NCI-H1092 treated with DMSO at 0.1 percent for 48 hours (cell line): ENCODE measurements around the gene HOXA3.

Experiments used
- DNase-seq: peaks from one replicate; lab custom pipeline; 2025; lab: John Stamatoyannopoulos, UW

HOXA3 gene

DNA sequence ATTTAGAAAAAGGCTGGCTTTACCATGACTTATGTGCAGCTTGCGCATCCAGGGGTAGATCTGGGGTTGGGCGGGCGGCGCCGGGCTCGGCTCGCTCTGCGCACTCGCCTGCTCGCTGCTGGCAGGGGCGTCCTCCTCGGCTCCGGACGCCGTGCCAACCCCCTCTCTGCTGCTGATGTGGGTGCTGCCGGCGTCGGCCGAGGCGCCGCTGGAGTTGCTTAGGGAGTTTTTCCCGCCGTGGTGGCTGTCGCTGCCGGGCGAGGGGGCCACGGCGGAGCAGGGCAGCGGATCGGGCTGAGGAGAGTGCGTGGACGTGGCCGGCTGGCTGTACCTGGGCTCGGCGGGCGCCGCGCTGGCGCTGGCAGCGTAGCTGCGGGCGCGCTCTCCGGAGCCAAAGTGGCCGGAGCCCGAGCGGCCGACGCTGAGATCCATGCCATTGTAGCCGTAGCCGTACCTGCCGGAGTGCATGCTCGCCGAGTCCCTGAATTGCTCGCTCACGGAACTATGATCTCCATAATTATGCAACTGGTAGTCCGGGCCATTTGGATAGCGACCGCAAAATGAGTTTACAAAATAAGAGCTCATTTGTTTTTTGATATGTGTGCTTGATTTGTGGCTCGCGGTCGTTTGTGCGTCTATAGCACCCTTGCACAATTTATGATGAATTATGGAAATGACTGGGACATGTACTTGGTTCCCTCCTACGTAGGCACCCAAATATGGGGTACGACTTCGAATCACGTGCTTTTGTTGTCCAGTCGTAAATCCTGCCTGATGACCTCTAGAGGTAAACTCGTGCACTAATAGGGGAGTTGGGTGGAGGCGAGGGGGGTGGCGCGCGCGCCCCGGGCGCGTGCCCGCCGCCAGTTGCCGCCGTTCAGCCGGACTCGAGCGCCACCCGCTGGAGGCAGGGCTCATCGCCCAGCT lies 9.1 kb downstream of the HOXA3 start, which contains the start of gene HOXA5:
Gene HOXA5, minus strand, starts transcription at position 659 of the 927 bp plus-strand sequence. Its CDS starts 74 bp downstream, at position 585.
- DNase-seq = peak; percentile 90

DNA sequence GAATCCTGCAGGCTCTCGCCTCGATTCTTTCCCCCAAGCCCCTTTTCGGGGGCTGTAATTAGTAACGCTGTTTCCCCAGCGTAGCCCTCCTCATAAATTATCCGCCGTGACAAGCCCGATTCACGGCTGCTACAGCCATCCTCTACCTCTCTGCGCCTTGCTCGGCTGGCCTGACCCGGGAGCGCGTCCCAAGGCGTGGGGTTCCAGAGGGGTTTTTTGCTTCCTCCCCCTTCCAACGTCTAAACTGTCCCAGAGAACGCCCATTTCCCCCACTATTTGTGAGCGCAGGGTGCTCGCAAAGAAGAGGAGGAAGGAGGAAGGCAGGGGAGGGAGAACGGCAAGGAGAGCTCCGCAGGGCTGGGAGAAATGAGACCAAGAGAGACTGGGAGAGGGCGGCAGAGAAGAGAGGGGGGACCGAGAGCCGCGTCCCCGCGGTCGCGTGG lies 9.8 kb downstream of the HOXA3 start:
- no peak for DNase-seq

DNA sequence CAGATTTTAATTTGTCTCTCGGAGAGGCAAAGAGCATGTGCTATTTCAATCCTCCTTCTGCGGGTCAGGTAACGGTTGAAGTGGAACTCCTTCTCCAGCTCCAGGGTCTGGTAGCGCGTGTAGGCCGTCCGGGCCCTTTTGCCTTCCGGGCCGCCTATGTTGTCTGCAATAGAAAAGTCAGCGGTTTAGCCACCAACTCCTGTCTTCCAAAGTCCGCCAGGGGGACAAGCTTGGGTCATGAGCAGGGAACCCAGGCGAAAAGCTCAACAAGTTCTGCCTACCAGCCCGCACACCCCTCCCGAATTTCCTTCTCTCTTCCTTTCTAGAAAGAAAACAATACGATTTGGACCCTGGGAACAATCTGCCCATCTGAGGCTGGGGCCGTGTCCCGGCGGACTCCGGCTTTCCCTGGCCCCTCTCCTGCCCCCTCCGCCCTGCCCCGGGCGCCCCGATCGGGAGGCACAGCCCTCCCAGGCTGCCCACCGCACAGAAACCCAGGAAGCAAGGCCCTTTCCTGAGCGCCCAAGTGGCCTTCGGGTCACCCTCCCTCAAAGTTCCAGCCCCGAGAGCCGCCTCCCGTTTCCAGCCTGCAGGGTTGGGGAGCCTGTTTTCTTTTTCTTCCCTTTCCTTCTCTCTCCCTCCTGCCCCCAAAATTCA lies 10.3 kb downstream of the HOXA3 start:
- no peak for DNase-seq

DNA sequence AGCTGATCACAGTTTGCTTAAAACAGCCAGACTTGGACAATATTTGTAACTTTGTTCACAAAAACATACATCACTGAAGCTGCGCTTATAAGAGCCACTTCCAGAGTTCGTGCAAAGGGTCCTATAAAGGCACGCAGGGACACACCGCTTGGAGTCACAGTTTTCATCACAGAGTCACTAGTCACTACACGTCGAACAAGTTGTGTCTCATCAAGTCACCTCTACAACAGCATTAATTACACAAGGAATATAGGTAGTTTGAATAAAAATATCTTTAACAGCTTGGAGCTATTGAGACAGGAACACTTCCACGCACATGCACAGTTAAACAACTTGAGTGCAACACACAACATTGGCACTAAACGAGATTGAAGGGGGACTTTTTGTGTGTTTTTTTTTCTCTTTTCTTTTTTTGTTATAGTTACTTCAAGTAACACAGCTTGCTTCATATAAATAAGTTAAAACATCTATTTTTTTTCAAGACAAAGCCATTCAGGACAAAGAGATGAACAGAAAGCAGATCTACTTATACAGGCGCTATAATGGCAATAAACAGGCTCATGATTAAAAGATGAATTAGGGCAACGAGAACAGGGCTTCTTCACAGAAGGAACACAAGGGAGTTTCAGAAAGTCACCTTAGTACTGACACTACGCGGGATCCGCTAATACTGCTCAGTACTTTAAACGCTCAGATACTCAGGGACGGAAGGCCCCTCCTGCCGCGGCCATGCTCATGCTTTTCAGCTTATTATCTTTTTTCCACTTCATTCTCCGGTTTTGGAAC lies 11.1 kb downstream of the HOXA3 start:
- no peak for DNase-seq

DNA sequence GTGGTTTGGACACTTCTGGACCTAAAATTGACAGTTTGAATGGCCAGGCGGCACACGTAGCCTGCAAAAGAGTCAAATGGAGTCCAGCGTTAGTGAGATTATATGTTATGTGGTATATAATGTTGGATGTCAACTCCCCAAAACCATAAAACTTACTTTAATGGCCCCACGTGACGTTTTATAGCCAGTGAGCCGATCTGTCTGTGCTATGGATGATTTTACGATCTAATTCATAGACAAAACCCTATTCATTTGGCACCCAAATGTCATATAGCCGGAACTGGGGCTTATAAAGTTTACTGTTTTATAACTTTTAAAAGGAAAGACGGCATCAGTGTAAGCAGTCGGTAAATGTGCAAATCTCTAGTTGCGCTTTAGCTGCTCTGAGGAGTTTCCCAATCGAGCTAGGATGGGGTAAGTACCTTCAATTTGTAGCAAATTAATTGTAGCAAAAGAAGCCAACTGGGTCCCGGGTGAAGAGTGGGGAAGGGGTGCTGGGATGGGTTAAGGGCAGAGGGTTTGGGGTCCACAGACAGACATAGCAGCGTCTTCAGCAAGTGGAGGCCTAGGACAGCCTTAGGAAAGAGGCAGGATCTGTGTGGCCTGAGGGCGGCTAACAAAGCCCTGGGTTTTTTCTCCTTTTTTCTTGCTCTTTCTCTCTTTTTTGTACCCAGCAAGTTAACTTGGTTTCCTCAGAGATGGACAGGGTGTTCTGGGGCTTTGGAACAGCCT lies 12.1 kb downstream of the HOXA3 start:
- no peak for DNase-seq

DNA sequence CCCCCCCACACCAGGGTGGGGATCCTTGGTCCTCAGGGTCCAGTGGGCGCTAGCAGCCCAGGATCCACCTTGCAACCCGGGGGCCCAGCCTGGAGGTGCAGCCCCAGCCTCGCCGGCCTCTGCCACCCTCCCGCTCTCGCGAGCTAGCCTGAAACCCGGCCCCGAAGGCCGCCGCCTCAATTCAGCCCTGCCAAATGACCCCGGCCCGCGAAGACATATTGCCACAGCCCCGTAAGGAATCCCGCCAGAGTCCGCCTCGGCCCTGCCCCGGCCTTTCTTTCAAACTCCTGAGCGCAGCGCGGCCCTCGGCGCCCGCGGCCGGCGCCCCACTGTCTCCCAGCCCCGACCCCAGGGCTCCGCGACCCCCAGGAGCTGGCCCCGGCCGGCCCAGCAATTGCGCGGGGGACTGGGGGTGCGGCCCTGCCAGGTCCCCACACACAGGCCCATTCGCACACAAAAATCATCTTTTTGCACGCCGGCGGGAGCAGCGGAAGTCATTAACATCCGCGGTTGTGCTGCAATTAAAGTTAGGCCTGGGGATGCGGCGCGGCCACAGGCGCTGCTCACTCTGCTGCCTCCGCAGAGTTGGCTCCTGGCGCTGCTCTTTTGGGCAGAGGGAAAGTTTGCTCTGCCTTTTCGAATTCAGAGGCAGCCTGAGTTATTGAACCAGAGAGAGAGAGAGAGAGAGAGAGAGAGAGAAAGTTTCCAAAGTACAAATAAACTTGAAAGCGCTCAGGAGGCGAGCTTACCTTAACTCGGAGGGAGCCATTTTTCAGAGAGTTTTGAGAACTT lies 12.9 kb downstream of the HOXA3 start:
- DNase-seq = no peak

DNA sequence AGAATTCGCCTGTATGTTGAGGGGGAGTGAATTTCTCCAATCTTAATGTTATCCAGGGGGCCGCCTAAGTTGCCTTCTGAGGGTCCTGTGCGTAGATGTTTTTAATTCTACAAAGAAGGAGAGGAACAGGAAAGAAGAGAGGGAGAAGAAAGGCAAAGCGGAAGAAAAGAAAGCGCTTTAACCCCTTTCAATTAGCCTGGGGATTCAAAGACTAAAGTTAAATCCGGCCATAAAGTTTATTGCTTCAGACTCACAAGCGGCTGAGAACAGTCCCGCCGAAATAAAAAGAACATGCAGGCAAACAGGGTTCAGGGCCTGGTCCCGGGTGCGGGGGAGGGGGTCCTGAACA lies 13.4 kb downstream of the HOXA3 start:
- no peak for DNase-seq

DNA sequence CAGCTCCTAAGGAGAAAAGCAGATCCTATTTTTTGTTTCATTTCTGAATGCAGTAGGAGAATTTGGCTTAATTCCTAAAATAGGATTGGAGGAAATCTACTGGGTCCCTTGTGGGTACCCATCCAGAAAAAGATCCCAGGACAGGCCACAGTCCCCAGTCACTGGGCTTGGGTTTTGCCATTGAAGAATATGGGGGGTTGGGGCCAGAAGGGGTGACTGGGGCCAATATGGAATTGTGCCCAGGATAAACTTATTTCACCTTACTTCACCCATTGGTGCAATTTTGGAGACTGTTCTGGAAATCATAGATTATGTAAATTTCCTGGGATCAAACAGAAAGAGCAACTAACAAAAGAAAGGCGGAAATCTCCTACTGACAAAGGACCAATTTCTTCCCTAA lies 13.9 kb downstream of the HOXA3 start:
- DNase-seq = no peak

DNA sequence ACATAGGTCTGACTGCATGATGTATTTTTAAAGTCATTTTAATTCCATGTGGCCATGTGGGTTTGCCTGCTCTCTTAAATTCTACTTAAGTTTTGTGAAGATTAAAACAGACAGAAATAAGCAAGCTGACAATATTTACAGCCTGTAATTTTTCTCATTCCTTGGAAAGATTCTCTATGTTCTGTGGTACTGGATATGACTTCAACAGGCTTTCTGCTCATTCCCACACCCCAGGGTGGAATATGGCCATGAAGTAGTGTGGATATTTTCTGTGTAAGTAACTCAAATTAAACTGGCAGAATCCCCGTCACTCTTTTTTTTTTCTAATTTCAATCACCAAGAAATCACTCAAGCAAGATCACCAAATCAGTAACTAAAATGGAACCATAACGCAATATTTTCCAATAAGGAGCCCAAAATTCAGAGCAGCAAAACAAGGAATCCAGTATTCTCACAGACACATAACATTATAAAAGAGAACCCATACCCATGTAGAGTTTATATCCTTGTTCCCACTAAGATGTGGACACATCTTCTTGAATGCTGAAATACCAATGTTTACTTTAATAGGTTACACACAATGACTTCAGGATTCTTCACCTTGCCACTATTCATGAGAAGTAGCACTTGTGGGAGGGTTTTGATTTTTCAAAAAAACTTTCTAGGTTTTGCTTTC lies 14.6 kb downstream of the HOXA3 start:
- no peak for DNase-seq

DNA sequence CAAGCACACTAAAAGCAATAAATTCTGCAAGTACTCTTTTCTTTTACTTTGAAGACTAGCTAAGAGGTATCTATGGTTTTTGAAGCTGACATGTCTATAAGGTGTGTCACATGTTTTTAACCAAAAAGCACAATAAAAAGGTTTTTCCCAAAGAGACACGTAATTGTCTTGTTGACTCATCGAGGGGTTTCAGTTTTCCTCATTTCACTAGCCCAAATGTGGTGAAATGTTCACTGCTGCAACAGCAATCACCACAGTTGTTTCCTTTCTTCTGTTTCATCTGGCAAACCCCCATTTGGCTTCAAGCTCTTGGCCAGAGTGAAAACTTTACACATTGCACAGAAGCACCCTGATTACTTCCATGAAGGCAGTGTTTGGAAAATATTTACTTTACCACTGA lies 18.0 kb downstream of the HOXA3 start:
- DNase-seq = no peak

DNA sequence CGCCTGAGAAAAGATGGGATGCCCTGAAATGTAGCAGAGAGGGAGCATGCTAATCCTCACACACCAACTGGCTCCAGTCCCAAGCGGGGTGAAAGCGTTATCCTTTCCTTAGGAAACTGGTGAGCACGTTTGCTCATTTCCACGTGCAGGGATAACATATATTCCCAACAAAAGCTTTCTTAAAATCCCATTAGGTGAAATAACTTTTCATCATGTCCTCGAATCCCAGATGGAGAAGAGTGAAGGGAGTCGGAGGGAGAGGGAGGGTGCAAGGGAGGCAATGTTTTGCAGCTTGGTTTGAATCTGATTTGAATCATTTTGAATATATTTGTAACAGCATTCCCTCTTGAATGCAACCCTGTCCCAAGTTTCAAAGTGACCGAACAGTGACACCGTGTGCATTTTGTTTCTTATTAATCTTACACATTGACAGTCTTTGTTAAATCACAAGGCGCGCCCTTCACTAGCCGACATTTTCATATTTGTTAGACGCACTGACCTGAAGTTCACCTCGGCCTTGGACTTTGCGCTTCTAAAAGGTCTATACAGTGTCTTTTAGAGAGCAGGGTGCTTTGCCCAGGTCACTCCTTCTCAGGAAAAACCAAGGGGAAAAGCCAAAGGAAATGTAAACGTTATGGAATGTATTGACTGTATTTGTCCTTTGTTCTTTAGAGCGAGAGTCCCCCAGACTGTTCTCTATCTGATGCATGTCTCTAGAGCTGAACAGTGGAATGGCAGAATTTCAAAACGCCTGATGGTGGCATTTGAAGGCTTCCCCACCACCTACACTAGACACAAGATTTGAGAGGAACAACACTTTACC lies 18.8 kb downstream of the HOXA3 start:
- no peak for DNase-seq

DNA sequence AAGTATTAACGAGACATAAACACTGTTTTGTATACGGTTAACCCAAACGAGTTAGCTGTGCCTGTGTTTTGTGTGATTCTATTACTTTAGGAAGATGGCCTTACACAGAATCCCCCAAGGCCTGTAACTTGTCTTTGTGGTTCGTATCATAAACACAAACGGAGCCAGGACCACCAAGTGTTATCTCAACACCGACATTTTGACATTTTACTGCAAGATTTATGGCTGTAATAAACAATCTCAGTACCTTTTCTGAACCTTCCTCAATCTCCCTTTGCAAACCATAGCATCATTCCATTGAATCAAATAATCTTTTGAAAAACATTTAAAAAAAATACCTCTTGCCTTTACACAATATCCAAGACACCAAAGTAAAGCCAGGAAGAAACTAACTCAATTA lies 19.4 kb downstream of the HOXA3 start:
- DNase-seq = no peak

DNA sequence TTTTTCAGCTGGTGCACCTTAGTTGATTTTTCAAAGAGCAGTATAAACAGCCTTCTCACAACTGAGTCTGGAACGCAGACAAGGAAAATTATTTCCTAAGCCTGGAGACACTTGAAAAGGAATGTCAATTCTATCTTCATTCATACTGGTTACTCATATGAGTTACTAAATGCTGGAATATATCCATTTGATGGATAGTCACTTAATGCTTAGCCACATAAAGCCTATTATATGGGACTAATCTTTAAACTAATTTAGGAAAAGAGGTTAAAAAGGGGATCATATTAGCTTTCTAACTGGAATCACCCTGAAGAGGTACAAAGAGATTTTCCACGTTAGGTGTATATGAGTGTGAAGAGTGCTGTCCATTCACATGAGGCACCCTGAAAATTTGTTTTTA lies 20.2 kb downstream of the HOXA3 start:
- no peak for DNase-seq

DNA sequence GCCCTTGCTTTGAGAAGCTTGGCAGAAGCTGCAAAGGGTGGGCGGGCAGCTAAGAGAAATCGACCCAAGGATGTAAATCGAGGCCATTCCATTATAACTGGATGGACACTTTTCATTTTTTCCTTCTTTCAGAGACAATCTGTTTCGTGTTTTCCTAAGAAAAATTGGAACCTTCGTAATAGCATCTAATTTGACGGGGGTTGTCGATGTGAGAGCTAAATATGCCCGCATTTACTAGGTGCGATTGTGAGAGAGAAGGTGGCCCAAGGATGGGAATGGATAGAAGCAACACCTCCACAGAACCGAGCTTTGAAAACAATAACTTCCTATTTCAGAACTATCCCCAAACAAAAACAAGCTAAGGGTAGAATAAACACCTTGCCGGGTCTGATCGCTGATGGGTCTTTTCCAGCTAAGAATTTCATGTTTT lies 21.0 kb downstream of the HOXA3 start:
- DNase-seq = no peak

DNA sequence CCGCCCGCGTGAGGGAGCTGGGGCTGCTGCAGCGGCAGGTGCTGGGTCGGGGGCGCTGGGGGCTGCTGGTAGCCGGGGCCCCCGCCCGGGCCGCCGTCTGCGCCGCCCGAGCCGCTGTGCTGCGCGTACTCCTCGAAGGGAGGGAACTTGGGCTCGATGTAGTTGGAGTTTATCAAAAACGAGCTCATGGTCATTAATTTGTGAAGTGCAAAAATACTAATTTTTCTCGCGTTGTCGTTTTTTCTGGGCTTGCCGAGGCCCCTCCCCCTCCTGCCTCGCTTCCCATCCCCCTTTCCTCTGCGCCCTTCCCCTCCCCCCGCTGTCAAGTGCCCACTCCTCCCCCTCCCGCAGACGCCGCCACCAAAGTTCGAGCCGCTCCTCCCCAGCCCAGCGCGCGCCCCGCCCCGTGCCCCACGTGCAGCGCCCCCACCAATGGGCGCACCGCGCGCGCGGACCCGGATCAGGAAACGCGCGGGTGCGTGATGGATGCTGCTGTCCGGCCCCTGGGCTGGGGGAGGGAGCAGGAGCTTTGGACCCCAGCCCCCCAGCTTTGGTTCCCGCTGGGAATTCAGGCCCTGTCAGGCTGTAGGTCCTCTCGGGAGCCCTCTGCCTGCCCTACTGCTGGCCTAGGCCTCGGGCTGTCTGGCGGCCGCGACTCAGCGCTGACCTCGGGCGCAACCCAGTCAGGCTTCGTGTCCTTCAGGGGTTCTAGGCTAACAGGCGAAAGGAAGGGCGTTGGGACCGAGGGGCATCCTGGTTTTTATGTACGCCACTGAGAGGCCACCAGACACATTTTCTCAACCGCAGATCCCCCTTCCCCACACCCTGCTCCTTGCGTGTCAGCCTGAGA lies 21.6 kb downstream of the HOXA3 start, which contains the start of gene HOXA4:
Gene HOXA4, minus strand, starts transcription at position 218 of the 850 bp plus-strand sequence. Its CDS starts 24 bp downstream, at position 194.
- DNase-seq = peak; percentile 95

DNA sequence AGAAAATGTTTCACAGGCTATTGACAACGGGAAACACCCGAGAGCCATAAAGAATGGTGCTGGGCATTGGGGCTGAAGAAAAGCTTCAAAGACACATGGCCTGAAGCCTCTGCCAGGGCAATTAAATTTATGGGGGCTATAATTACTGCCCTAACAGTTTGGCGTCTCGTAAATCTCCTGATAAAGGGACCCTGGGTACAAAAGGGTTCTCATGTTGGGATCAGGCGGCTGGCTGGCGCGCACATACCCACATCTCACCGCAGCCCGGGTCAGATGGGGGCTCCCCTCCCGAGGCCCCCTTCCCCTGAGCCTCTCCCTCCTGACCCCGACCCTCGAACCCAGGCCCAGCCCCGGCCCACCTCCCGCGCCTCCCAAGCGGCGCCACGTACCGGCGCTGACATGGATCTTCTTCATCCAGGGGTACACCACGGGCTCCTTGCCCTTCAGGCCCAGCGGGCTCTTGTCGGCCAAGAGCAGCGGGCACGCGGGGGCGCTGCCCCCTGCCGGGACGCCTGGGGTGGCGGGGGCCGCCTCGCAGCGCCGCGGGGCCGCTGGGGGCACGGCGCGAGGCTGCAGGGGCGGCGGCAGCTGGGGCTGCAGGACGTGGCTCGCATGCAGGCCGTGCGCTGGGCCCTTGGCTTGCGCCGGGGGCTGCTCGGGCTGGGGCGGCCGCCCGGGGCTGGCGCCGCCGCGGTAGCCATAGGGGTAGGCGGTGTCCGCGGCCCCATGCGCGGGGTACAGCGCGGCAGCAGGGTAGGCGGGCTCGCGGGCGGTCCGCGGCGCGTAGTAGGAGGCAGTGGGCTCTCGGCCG lies 22.4 kb downstream of the HOXA3 start:
- DNase-seq = peak; percentile 84
